ENCODE data around the gene ARHGEF12.

The ARHGEF12 gene

GRCh38 chr11:120344302-120345004 is 8.2 kb downstream of the ARHGEF12 start:
- no peak for DNase-seq

DNA sequence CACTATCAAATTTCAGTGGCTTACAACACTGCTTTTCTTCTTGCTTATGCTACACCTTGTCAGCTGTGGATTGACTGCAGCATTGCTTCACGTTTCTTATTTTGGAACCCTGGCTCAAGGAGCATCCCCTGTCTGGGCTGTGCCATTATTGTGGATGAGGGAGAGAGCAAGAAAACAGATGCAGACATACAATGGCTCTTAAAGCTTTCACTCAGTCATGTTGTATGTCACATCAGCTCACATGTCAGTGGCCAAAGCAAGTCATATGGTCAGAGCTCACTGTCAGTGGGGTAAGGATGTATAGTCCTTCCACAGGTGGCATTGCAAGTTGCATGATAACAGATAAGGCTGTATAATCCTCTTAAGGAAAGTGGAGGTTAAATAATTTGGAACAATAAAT is 10.0 kb downstream of the ARHGEF12 start:
- DNase-seq = no peak

DNA sequence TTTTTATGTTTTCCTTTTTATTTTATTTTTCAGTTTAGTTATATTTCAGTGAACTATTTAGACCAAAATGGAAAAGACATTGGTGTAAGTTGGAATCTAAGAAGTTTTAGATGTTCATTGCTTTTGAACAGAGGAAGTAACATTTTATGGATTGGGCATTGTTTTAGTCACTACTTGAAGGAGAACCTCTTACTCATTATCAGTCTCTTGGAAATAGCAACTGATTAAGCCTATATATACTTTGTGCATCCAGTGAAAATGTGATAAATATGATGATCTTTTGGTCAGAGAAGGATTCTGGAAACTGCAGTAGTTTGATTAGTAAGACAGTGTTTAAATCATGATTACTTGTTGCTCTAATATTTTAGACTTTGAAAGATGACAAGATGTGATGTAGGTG is 14.4 kb downstream of the ARHGEF12 start:
- no peak for DNase-seq

GRCh38 chr11:120352405-120352804 is 16.2 kb downstream of the ARHGEF12 start:
- no peak for DNase-seq

DNA sequence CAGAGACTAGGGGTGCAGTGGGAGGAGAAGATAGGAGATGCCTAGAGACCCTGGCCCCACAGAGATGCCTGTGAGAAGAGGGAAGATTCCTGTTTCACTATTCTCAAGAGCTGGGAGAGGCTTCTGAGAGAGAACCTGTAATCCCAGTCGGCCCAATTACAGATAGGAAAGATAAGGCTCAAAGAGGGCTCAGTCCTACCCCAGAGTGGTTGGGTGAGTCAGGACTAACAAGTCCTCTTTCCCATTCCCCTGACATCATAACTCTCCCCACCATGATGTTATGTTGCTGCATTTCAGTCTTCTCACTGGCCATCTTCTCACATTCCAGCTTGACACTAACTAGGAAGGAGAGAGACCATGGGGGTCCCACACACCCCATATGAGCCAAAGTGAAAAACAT is 17.9 kb downstream of the ARHGEF12 start:
- DNase-seq = no peak

GRCh38 chr11:120354779-120355178 is 18.6 kb downstream of the ARHGEF12 start:
- DNase-seq = no peak

- DNase-seq = no peak
Observed at GRCh38 chr11:120357620-120358019, 21.4 kb downstream of the ARHGEF12 start.

DNA sequence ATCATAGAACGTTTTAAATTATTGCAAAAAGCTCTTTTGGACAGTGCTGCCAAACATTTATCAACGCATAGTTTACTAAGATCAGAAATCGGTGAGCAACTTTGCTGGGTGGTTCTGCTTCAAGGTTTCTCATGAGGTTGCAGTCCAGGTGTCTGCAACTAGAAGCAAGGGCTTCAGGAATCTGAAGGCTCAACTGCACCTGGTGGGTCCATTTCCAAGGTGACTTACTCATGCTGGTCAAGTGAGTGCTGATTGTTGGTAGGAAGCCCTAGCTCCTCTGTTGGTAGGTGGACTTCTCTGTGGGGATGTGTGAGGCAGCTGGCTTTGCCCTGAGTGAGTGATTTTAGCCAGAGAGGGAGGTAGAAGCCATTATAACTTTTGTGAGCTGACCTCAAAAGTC is 22.5 kb downstream of the ARHGEF12 start:
- DNase-seq = no peak

GRCh38 chr11:120363436-120363835 is 27.2 kb downstream of the ARHGEF12 start:
- DNase-seq = no peak

GRCh38 chr11:120365512-120365911 is 29.3 kb downstream of the ARHGEF12 start:
- DNase-seq = no peak

DNA sequence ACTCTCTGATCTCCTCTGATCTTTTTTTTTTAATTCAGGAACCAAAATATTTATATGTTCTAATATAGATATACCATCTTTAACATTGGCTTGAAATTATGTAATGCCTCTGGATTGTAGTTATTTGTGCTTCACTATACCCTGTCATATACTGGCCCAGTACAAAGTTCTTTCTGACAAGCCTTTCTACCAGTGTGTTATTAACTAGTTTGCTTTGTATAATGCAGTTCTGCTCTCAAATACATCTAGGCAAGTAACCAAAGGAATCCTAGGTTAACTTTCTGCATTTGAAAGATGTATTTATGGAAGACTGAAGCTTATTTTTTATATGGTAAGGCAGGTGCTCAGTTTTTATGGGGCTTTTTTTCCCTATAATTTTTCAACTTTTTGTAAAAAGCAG is 36.1 kb downstream of the ARHGEF12 start:
- no peak for DNase-seq

GRCh38 chr11:120375076-120375475 is 38.9 kb downstream of the ARHGEF12 start:
- no peak for DNase-seq

GRCh38 chr11:120376547-120377182 is 40.5 kb downstream of the ARHGEF12 start:
- DNase-seq = no peak

DNA sequence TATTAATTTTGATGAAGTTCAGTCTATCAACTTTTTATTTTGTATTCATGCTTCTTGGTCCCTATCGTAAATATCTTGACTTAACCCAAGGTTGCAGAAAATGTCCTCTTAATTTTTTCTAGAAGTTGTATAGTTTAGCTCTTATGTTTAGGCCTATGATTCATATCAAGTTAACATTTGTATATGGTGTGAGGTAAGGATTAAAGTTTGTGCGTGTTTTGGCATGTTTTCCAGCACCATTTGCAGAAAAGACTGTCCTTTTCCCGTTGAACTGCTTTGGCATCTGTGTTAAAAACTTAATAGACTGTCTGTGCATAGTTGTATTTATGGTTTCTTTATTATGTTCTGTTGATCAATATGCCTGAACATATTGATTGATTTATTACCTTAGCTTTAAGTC is 42.3 kb downstream of the ARHGEF12 start:
- no peak for DNase-seq

DNA sequence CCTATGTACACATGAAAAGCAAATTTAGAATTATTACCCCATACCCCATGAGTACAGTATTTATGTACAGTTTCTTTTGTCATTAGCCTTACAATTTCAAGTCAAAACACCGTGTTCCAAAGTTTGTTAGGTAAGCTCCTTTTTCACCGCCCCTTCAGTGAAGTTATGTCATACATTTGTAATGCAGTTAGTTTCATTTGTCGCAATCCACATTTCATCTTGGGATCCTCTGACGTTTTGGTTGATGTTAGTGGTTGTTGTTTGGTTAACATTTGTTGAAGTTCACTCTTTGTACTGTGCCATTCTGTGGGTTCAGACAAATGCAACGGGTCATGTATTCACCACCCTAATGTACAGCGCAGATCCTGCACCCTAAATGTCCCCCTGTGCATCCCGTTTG is 45.2 kb downstream of the ARHGEF12 start:
- DNase-seq = no peak

GRCh38 chr11:120383518-120384155 is 47.4 kb downstream of the ARHGEF12 start:
- no peak for DNase-seq

- DNase-seq = no peak
Observed at GRCh38 chr11:120384476-120384875, 48.3 kb downstream of the ARHGEF12 start.

- no peak for DNase-seq
Observed at GRCh38 chr11:120385110-120385509, 48.9 kb downstream of the ARHGEF12 start.

DNA sequence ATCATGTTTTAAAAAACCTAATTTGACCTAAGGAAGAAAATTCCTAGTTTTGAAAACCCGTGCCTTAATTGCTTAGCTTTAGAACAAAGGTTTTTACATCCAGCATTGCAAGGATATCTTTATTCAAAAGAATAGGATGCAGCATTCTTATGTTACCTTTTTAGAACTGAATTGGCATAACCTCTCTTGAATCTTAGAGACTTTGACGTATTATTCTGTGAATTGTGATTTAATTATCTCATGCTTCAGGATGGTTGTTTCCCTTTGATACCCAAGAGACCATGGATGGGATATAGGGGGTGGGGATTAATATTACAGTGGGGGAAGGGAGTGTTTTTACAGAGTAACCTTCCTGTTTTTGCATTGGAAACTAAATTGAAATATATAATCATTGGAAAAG is 49.4 kb downstream of the ARHGEF12 start:
- no peak for DNase-seq

- DNase-seq = no peak
Observed at GRCh38 chr11:120386318-120386717, 50.1 kb downstream of the ARHGEF12 start.

GRCh38 chr11:120386774-120387371 is 50.7 kb downstream of the ARHGEF12 start:
- no peak for DNase-seq

DNA sequence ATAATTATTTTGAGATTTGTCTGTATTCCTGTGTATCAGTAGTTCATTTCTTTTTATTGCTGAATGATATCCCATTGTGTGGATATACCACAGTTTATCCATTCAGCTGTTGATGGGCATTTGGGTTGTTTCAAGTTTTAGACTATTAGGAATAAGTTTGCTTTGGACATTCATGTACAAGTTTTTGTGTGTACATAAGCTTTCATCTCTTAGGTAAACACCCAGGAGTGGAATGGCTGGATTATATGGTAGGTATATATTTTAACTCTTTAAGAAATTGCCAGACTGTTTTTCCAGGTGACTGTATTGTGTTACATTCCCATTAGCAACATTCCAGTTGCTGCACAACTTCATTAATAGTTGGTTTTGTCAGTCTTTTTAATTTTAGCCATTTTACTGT is 52.0 kb downstream of the ARHGEF12 start:
- DNase-seq = no peak

DNA sequence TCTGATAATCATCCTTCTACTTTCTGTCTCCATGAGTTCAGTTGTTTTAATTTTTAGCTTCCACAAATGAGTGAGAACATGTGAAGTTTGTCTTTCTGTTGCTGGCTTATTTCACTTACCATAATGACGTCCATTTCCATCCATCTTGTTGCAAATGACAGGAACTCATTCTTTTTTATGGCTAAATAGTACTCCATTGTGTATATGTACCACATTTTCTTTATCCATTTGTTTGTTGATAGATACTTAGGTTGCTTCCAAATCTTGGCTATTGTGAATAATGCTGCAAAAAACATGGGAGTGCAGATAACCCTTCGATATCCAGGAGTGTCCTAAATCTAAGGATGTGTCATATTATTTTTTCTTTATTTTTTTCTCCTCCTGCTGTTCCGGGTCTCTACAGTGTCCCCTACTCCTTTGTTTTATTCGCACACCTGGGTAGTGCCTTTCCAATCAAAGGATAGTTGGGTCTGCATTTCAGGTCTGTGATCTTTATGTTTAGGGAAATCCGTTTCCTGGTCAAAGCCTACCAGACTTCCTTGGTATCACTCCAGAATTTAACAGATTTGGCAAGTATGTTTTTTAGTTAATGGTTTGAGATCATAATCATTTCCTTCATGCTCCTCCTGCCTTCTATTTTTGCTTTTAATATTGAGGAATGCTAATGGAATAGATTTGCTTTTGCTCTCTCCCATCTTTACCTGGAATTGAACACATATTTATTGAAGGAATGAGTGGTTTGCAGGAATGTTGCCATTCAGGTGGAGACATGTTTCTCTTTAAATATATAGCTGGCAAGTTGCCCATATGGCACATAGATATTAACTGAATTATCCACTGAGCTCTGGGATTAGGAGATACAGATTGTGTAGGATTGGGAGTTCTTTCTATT is 53.7 kb downstream of the ARHGEF12 start:
- no peak for DNase-seq
